H1 (cell line): ENCODE results near the gene SPINT1. TPM values are rescaled to one million over a fixed set of nuclear protein-coding genes. Genes with fewer than 3 reads are reported as not detected.

Experiments
- CBX5 ChIP-seq: fragments of 300-800, 300-1000 bp; sonication (generic); IDR thresholded peaks from 2 replicates; pipeline ENCODE4 v1.7.1; 2016; ENCODE audit warnings: antibody characterized with exemption, low read length, low read depth
- CREB1 ChIP-seq: IDR thresholded peaks from 2 replicates; pipeline ENCODE4 v1.6.1; 2012; ENCODE audit warnings: inconsistent platforms
- EGR1 ChIP-seq: IDR thresholded peaks from 2 replicates; pipeline ENCODE4 v1.6.1; 2011; ENCODE audit warnings: low read depth, low read length, borderline replicate concordance
- EP300 ChIP-seq, 2 experiments: IDR thresholded peaks; 1 replicate in 1 of 2; 2 replicates in 1 of 2; pipeline ENCODE4 v1.6.1; 2011 to 2012; ENCODE audit warnings: low read depth in 2 of 2, low read length in 2 of 2, mild to moderate bottlenecking in 2 of 2, borderline replicate concordance in 1 of 2, inconsistent platforms in 1 of 2, moderate library complexity in 1 of 2
- HDAC2 ChIP-seq, 2 experiments: fragments of 300-600 bp in 1 of 2; sonication (generic) in 1 of 2; IDR thresholded peaks; 2 replicates each; pipeline ENCODE4 v1.6.1; 2011 to 2012; ENCODE audit warnings: low read depth in 2 of 2, low read length in 2 of 2, mild to moderate bottlenecking in 2 of 2, moderate library complexity in 2 of 2, borderline replicate concordance in 1 of 2, inconsistent platforms in 1 of 2
- KDM5A ChIP-seq: fragments of 200-600 bp; IDR thresholded peaks from 2 replicates; pipeline ENCODE4 v1.7.1; 2012; ENCODE audit warnings: mild to moderate bottlenecking, low read length, inconsistent platforms, mixed read lengths
- SP4 ChIP-seq: IDR thresholded peaks from 2 replicates; pipeline ENCODE4 v1.6.1; 2012; ENCODE audit warnings: low read length, inconsistent platforms
- USF2 ChIP-seq: IDR thresholded peaks from 2 replicates; pipeline ENCODE4 v1.6.1; 2011; ENCODE audit warnings: low read length, improper control_type of control experiment
- polyA plus RNA-seq, 7 experiments: library from polyadenylated mRNA; depleted of rRNA in 3 of 7; stranded (reverse) in 5 of 7; unstranded in 2 of 7; fragments of >200 nt in 5 of 7; fragments of 200-250 nt in 2 of 7; gene quantifications; 1 replicate in 5 of 7; 2 replicates in 1 of 7; 4 replicates in 1 of 7; pipeline versions ENCODE4 v1.2.1 to v1.2.3, GENCODE V29; 2011 to 2013; ENCODE audit warnings: missing spikeins in 2 of 7, mixed read lengths in 2 of 7
- total RNA-seq: library from RNA; stranded (reverse); fragmentation: NEBNext Ultra II Directional; extraction: Animal tissue kit (Norgen Biotek cat#: 25700); gene quantifications from 2 replicates; pipeline ENCODE4 v1.2.1, GENCODE V29; 2021
- TF ChIP-seq, protein P1 (sequence below): IDR thresholded peaks from 2 replicates; pipeline ENCODE4 v1.6.1; 2012; ENCODE audit warnings: inconsistent platforms

Gene SPINT1
- total and polyA plus RNA-seq, 2 of the 8 experiments (the other 6 are each of a cell fraction or from before 2014, with no cell fraction given): 117 to 155 TPM

- TF ChIP-seq EP300 (IDR thresholded peaks at IDR 0.05; ENCODE audit: borderline replicate concordance in 1 of 2, low read depth in 2 of 2, low read length in 2 of 2) (no peak), HDAC2 (IDR thresholded peaks at IDR 0.05; ENCODE audit: borderline replicate concordance in 1 of 2, low read depth in 2 of 2, low read length in 2 of 2) (peak in 1 of 2 experiments; percentile 77; a peak in 1 of 4 replicates), KDM5A (0 out of 2 replicates have a peak, but pooled peaks have one; percentile 67), CREB1 (peak; percentile 97), EGR1 (peak; percentile 65; the same call in 1 of the 2 replicates), SP4 (peak; percentile 70; the same call in 1 of the 2 replicates), CBX5 (no peak), USF2 (peak; percentile 87)
- TF ChIP-seq, protein P1, sequence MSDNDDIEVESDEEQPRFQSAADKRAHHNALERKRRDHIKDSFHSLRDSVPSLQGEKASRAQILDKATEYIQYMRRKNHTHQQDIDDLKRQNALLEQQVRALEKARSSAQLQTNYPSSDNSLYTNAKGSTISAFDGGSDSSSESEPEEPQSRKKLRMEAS: peak; percentile 97
Observed at GRCh38 chr15:40893733-40894680, 50.2 kb downstream of the SPINT1 start, which contains the start of gene VPS18 (continued).
